Measurements from ENCODE around the gene ZNF319.

Gene ZNF319

DNA sequence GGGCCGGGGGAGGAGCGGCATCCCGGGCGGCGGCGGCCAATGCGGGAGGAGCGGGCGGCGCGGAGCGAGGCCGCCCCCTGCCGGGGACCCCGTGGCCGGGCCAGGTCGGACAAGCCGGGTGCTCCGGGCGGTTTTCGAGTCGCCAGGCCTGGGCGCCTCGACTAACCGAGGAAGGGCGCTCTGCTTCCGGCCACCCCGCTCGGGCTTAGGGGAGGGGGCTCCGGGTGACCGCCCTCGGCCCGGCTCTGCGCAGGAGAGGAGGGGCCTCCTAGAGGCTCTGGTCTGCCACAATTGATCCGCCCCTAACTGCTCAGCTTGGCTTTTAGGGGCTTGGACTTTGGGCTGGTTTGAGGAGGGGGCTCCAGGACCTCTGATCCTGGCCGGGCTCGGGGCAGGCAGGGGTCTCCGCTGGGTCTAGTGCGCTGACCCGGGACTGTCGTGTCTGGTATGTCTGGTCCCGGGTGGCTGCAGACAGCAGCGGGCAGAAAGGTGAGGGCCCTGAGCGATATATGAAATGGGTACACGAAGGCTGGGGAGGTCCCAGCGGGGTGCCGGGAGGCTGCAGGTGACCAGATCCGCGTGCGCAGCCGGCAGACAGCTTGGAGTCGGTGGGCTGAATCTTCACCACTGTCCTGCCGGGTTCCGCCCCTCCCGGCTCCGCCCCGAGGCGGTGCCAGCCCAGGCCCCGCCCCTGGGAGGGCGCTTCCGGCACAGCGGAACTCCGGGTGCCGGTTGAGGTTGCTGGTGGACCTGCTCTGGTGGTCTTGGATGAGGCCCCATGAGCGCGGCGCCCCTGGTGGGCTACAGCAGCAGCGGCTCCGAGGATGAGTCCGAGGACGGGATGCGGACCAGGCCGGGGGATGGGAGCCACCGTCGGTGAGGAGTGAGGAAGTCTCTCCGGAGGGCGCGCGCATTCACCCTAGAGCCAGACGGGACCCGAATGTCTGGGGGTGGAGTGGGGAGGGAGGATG, 519 bp upstream of the ZNF319 start, which contains the start of gene USB1:
USB1 (plus strand) TSS at position 702 of the 971 bp plus-strand sequence; CDS start at position 779, 77 bp downstream.
- Histone ChIP-seq H3K27me3 (ENCODE audit: insufficient read depth, low read length) (peaks cover 5% of the 10 kb centered on the region; the same call in 1 of the 2 replicates), H3K4me3 (ENCODE audit: low read length) (peak within 1 kb of the TSS; percentile 91), H3K36me3 (ENCODE audit: insufficient read depth, low read length) (peaks cover 26% of the 10 kb centered on the region), H3K9me3 (ENCODE audit: insufficient read depth, low read depth, low read length) (no peaks in the 10 kb centered on the region), H3K9ac (ENCODE audit: low read depth, low read length) (peak within 1 kb of the TSS; percentile 69), H3K27ac (ENCODE audit: low read depth, low read length) (peak within 1 kb of the TSS; percentile 81; the same call in 1 of the 2 replicates), H3K4me1 (ENCODE audit: insufficient read depth, low read length) (peaks cover 8% of the 10 kb centered on the region; the same call in 1 of the 2 replicates)
- WGBS: under 1% methylated on average over 81 of the region's 81 CpGs

- Histone ChIP-seq H3K27ac (ENCODE audit: low read depth, low read length) (no peak overlapping the region), H3K9ac (ENCODE audit: low read depth, low read length) (peak overlapping the region; percentile 68), H3K4me3 (ENCODE audit: low read length) (peak overlapping the region; percentile 91), H3K27me3 (ENCODE audit: insufficient read depth, low read length) (peaks cover 5% of the 10 kb centered on the region; the same call in 1 of the 2 replicates), H3K4me1 (ENCODE audit: insufficient read depth, low read length) (peaks cover 8% of the 10 kb centered on the region; the same call in 1 of the 2 replicates), H3K9me3 (ENCODE audit: insufficient read depth, low read depth, low read length) (no peaks in the 10 kb centered on the region), H3K36me3 (ENCODE audit: insufficient read depth, low read length) (peaks cover 17% of the 10 kb centered on the region)
- 28% methylated on average over 6 of the region's 6 CpGs for WGBS
Measured at GRCh38 chr16:57999366-57999970, 1.0 kb downstream of the ZNF319 start.

DNA sequence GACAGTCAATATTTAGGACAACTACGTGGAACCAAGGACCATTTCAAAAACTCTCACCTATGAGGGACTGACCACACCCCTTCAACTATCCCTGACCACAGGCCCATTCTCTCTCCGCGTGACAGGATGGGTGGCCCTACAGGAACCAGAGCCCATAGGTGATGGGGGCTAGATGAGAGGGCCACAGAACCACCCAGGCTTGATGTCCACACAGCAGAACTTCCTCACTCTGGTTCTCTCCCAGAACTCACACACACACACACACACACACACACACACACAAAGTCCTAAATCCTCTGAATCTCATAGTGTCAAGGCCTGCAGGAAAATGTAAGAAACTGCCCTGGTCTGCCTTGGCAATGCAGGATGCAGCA, 1.5 kb downstream of the ZNF319 start:
- no peak overlapping the region for H3K4me3 ChIP-seq (ENCODE audit: low read length)
- H3K9ac ChIP-seq (ENCODE audit: low read depth, low read length): no peak overlapping the region
- H3K27ac ChIP-seq (ENCODE audit: low read depth, low read length): no peak overlapping the region
- H3K36me3 ChIP-seq (ENCODE audit: insufficient read depth, low read length): peaks cover 15% of the 10 kb centered on the region
- H3K4me1 ChIP-seq (ENCODE audit: insufficient read depth, low read length): peaks cover 8% of the 10 kb centered on the region; the same call in 1 of the 2 replicates
- WGBS: 92% methylated on average over 3 of the region's 3 CpGs
- H3K9me3 ChIP-seq (ENCODE audit: insufficient read depth, low read depth, low read length): no peaks in the 10 kb centered on the region
- H3K27me3 ChIP-seq (ENCODE audit: insufficient read depth, low read length): peaks cover 5% of the 10 kb centered on the region; the same call in 1 of the 2 replicates

DNA sequence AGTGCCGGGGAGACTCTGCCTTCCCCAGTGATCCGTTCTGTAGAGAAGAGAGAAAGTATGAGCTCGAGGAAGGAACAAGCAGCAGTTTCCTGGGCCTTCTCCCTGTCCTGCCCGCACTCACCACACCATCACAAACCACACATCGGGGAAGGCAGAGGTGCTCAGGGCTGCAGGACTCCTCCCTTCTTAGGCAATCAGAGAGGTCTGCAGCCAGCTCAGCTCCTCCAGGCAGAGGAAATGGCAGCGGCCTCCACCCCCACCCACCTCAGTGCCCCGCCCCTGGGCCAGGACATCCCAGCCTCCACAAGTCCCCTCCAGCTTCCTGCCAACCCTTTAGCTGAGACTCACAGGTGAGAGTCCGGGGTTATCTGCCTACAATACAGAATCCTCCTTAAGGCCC, 2.0 kb downstream of the ZNF319 start:
- WGBS: 64% methylated on average over 7 of the region's 8 CpGs
- Histone ChIP-seq H3K9me3 (ENCODE audit: insufficient read depth, low read depth, low read length) (no peaks in the 10 kb centered on the region), H3K36me3 (ENCODE audit: insufficient read depth, low read length) (peaks cover 11% of the 10 kb centered on the region), H3K9ac (ENCODE audit: low read depth, low read length) (no peak overlapping the region), H3K4me1 (ENCODE audit: insufficient read depth, low read length) (peaks cover 8% of the 10 kb centered on the region; the same call in 1 of the 2 replicates), H3K27me3 (ENCODE audit: insufficient read depth, low read length) (peaks cover 5% of the 10 kb centered on the region; the same call in 1 of the 2 replicates), H3K4me3 (ENCODE audit: low read length) (no peak overlapping the region), H3K27ac (ENCODE audit: low read depth, low read length) (no peak overlapping the region)

DNA sequence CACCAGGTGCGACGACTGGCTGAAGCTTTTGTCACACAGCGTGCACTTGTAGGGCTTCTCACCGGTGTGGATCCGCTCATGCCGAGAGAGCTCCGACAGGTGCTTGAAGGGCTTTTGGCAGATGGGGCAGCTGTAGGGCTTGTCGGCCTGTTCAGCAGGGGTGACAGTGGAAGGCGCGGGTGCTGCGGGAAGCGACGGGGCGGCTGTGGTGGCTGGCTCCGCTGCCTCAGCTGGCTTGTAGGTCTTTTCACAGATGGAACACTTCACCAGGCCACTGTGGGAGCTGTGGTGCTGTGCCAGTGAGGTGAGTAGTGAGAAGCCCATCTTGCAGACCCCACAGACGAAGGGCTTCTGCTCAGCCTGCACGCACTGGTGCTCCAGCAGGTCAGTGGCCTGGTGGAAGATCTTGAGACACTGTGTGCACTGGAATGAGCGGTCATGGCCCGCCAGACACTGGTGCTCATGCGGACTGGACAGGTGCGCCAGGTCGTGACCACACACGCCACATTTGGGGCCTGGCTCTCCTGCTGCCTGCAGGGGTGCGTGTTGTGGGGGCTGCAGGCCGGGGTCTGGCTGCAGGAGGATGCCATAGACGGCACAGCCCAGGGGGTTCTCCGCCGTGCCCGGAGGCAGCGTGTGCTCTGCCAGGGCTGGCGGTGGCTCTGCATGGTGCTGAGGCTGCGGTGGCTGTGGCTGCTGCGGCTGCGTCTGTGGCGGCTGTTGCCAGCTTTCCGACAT, 2.8 kb downstream of the ZNF319 start:
- Histone ChIP-seq H3K27ac (ENCODE audit: low read depth, low read length) (no peak overlapping the region), H3K27me3 (ENCODE audit: insufficient read depth, low read length) (peaks cover 5% of the 10 kb centered on the region; the same call in 1 of the 2 replicates), H3K4me3 (ENCODE audit: low read length) (no peak overlapping the region), H3K9ac (ENCODE audit: low read depth, low read length) (no peak overlapping the region), H3K9me3 (ENCODE audit: insufficient read depth, low read depth, low read length) (no peaks in the 10 kb centered on the region), H3K36me3 (ENCODE audit: insufficient read depth, low read length) (peaks cover 4% of the 10 kb centered on the region), H3K4me1 (ENCODE audit: insufficient read depth, low read length) (peaks cover 8% of the 10 kb centered on the region; the same call in 1 of the 2 replicates)
- 95% methylated on average over 36 of the region's 36 CpGs for WGBS

GRCh38 chr16:57997176-57997527, 3.3 kb downstream of the ZNF319 start:
- Histone ChIP-seq H3K9me3 (ENCODE audit: insufficient read depth, low read depth, low read length) (no peaks in the 10 kb centered on the region), H3K36me3 (ENCODE audit: insufficient read depth, low read length) (no peaks in the 10 kb centered on the region; the same call in 1 of the 2 replicates), H3K27me3 (ENCODE audit: insufficient read depth, low read length) (peaks cover 5% of the 10 kb centered on the region; the same call in 1 of the 2 replicates), H3K27ac (ENCODE audit: low read depth, low read length) (no peak overlapping the region), H3K4me1 (ENCODE audit: insufficient read depth, low read length) (peaks cover 8% of the 10 kb centered on the region; the same call in 1 of the 2 replicates), H3K4me3 (ENCODE audit: low read length) (no peak overlapping the region), H3K9ac (ENCODE audit: low read depth, low read length) (no peak overlapping the region)
- 96% methylated on average over 35 of the region's 35 CpGs for WGBS

GRCh38 chr16:57996406-57997175, 3.9 kb downstream of the ZNF319 start:
- Histone ChIP-seq H3K36me3 (ENCODE audit: insufficient read depth, low read length) (no peaks in the 10 kb centered on the region; the same call in 1 of the 2 replicates), H3K4me1 (ENCODE audit: insufficient read depth, low read length) (peaks cover 8% of the 10 kb centered on the region; the same call in 1 of the 2 replicates), H3K27ac (ENCODE audit: low read depth, low read length) (no peak overlapping the region), H3K9ac (ENCODE audit: low read depth, low read length) (no peak overlapping the region), H3K27me3 (ENCODE audit: insufficient read depth, low read length) (peaks cover 5% of the 10 kb centered on the region; the same call in 1 of the 2 replicates), H3K9me3 (ENCODE audit: insufficient read depth, low read depth, low read length) (no peaks in the 10 kb centered on the region), H3K4me3 (ENCODE audit: low read length) (no peak overlapping the region)
- 96% methylated on average over 62 of the region's 62 CpGs for WGBS

DNA sequence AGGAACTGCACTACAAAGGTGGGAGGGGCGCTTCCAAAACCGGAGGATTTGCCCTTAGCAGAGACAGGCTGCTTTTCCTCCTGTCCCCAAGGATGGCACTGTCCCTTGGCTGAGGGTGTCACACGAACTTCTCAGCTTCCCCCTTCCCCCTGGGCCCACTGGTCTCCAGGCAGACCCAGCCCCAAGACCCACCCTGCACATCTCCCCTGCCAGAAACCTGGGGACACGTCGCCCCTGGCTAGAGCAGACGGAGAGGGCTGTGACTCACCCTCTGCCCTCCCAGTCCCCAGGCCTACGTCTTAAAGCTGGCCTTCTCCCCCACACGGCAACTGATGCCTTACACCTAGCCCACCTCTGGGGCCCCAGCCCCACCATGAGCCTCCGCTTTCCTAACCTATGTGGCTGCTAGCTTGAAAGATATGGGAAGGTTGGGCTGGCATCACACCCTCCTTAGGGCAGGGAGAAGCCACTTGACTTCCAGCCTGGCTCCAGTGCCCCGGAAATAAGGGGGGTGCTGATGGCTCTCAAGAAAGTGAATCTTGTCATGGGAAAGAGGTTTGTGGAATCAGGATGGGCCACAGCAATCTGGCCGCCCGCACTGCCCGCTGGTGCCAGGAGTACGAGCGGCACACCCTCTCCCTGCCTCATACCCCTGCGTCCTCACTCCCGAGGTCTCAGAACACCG, 4.6 kb downstream of the ZNF319 start:
- WGBS: 89% methylated on average over 18 of the region's 18 CpGs
- no peak overlapping the region for H3K27ac ChIP-seq (ENCODE audit: low read depth, low read length)

GRCh38 chr16:57994778-57995177, 5.7 kb downstream of the ZNF319 start:
- no peaks in the 10 kb centered on the region; the same call in 1 of the 2 replicates for H3K36me3 ChIP-seq (ENCODE audit: insufficient read depth, low read length)
- H3K9me3 ChIP-seq (ENCODE audit: insufficient read depth, low read depth, low read length): no peaks in the 10 kb centered on the region
- H3K27me3 ChIP-seq (ENCODE audit: insufficient read depth, low read length): peaks cover 4% of the 10 kb centered on the region; the same call in 1 of the 2 replicates
- no peak overlapping the region for H3K27ac ChIP-seq (ENCODE audit: low read depth, low read length)
- 50% methylated on average over 4 of the region's 4 CpGs for WGBS
- H3K4me1 ChIP-seq (ENCODE audit: insufficient read depth, low read length): peaks cover 8% of the 10 kb centered on the region; the same call in 1 of the 2 replicates
- H3K9ac ChIP-seq (ENCODE audit: low read depth, low read length): no peak overlapping the region
- no peak overlapping the region for H3K4me3 ChIP-seq (ENCODE audit: low read length)

More for the DNA sequence above, 4.6 kb downstream of the ZNF319 start:
- H3K4me1 ChIP-seq (ENCODE audit: insufficient read depth, low read length): peaks cover 8% of the 10 kb centered on the region; the same call in 1 of the 2 replicates
- H3K9me3 ChIP-seq (ENCODE audit: insufficient read depth, low read depth, low read length): no peaks in the 10 kb centered on the region
- no peaks in the 10 kb centered on the region; the same call in 1 of the 2 replicates for H3K36me3 ChIP-seq (ENCODE audit: insufficient read depth, low read length)
- no peak overlapping the region for H3K9ac ChIP-seq (ENCODE audit: low read depth, low read length)
- H3K4me3 ChIP-seq (ENCODE audit: low read length): no peak overlapping the region
- peaks cover 5% of the 10 kb centered on the region; the same call in 1 of the 2 replicates for H3K27me3 ChIP-seq (ENCODE audit: insufficient read depth, low read length)
